RWPE1 (cell line): Measurements from ENCODE around the gene TMEM272.

Experiments
- CTCF ChIA-PET: fragments of 350-600 bp; sonication (Branson Sonifier 250); formaldehyde crosslinking; extraction: SDS; loops from one replicate; lab custom pipeline; 2021; lab: Yijun Ruan, JAX
- POLR2A ChIA-PET: fragments of 400-600 bp; formaldehyde crosslinking; extraction: SDS; loops from one replicate; lab custom pipeline; 2020; ENCODE audit warnings: antibody characterized with exemption; ENCODE audit not compliant: low non-redundant PET; lab: Yijun Ruan, JAX
- DNase-seq: peaks from one replicate; pipeline ENCODE4 v3.0.0; 2012; ENCODE audit warnings: low spot score
- H3K27ac ChIP-seq: fragments of 450-650 bp; 2 replicates; pipeline ENCODE4 v1.5.1; 2017
- CTCF ChIP-seq: fragments of 450-650 bp; conservative IDR thresholded peaks from 2 replicates; pipeline ENCODE4 v1.5.1; 2017; ENCODE audit warnings: low read depth, mild to moderate bottlenecking

Gene TMEM272

GRCh38 chr13:51882570-51883225 is 37.7 kb upstream of the TMEM272 start:
- POLR2A ChIA-PET, result no interaction called here
- no peak for TF ChIP-seq CTCF
- CTCF ChIA-PET, result no interaction called here
- no peak overlapping the region for H3K27ac ChIP-seq
- no peak for DNase-seq

GRCh38 chr13:51881296-51881695 is 36.3 kb upstream of the TMEM272 start:
- DNase-seq, result no peak
- ChIA-PET POLR2A (no interaction called here), CTCF (interaction anchor here (1.4 kb wide), 1 partner anchor 13 kb away, joined by 4 read pairs; no protein-coding TSS in a partner anchor)
- TF ChIP-seq CTCF, result no peak
- H3K27ac ChIP-seq, result no peak overlapping the region

GRCh38 chr13:51879133-51879532 is 34.2 kb upstream of the TMEM272 start:
- CTCF ChIA-PET, result no interaction called here
- no peak for TF ChIP-seq CTCF
- H3K27ac ChIP-seq, result no peak overlapping the region
- DNase-seq, result no peak
- POLR2A ChIA-PET, result no interaction called here

GRCh38 chr13:51874651-51875050 is 29.7 kb upstream of the TMEM272 start:
- DNase-seq, result no peak
- no peak overlapping the region for H3K27ac ChIP-seq
- ChIA-PET POLR2A (no interaction called here), CTCF (interaction anchor here (0.8 kb wide), 1 partner anchor 15 kb away, joined by 3 read pairs; no protein-coding TSS in a partner anchor)
- TF ChIP-seq CTCF, result no peak

GRCh38 chr13:51873837-51874236 is 28.9 kb upstream of the TMEM272 start:
- no peak overlapping the region for H3K27ac ChIP-seq
- no peak for DNase-seq
- POLR2A ChIA-PET, result no interaction called here
- CTCF ChIA-PET, result interaction anchor here (0.6 kb wide), 1 partner anchor 22 kb away, joined by 4 read pairs; no protein-coding TSS in a partner anchor
- no peak for TF ChIP-seq CTCF

GRCh38 chr13:51873117-51873798 is 28.3 kb upstream of the TMEM272 start:
- DNase-seq, result no peak
- POLR2A ChIA-PET, result no interaction called here
- CTCF ChIA-PET, result interaction anchor here (0.6 kb wide), 1 partner anchor 23 kb away, joined by 4 read pairs; no protein-coding TSS in a partner anchor
- no peak for TF ChIP-seq CTCF
- H3K27ac ChIP-seq, result no peak overlapping the region
